HG03175 (cell line): ENCODE measurements around the gene PTMS.
"Not testable (repeated sequence)": the region's sequence is repeated elsewhere in the genome, so short reads cannot be mapped to it uniquely, and the experiment has no call there.

Experiments used
- ATAC-seq: cut with Tn5 transposase; IDR thresholded peaks from one replicate; pipeline ENCODE4 v1.9.1; 2021; ENCODE audit warnings: mild to moderate bottlenecking, moderate library complexity; ENCODE audit not compliant: unreplicated experiment

PTMS gene, protein sequence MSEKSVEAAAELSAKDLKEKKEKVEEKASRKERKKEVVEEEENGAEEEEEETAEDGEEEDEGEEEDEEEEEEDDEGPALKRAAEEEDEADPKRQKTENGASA

DNA sequence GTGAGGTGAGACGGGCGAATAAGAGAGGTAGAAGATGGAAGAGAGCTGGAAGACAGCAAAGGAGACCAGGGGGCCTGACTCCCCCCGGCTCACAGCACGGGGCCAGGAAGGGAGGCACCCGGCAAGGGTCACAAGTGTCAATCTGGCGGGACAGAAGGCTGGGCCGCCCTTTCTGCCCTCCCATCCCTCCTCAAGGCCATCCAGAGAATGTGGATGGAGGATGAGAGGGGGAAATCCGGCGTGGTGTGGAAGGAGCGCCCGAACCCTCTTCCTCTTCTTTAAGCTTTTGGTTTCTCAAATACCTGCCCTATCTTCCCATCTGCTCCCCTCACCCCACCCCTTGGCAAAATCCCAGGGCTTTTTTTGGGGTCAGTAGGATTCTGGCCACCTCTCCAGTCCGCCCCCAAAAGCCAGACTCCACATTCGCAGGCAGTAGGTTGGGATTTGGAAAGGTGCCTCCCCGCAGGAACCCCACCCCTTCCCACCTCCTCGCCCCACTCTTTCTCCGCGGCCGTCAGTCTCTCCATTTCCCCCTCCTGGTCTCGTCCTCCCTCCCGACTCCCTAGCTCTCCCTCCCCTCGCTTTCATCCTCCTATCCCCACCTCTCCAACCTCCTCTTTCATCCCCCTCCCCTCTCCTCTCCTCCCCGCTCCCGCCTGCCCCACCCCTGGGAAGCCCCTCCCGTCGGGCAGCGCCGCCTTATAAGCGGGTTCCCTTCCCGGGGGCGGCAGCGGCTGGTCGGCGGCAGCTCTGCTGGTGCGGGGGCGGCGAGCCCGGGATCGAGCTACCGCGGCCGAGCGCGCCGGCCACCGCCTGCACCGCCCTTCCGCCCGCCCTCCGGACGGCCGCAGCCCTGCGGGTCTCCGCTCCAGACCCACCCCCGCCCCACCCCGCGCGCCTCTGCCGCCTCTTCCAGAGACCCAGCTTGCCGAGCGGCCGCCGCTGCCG is at the start of gene PTMS:
PTMS (plus strand) TSS at position 730 of the 948 bp plus-strand sequence. CDS start 343 bp downstream, outside the sequence.
- peak; percentile 17 for ATAC-seq

- no peak for ATAC-seq
Observed at GRCh38 chr12:6716874-6717437, 49.2 kb upstream of the PTMS start.

- no peak for ATAC-seq
Observed at GRCh38 chr12:6722863-6723262, 43.3 kb upstream of the PTMS start.

GRCh38 chr12:6723607-6724408 is 42.4 kb upstream of the PTMS start, which contains the start of gene COPS7A:
Gene COPS7A, plus strand, starts transcription at chr12:6724046. Its CDS starts 611 bp downstream, at chr12:6724657.
- ATAC-seq = peak; percentile 93

GRCh38 chr12:6724409-6724797 is 41.8 kb upstream of the PTMS start:
- ATAC-seq = peak; percentile 28

DNA sequence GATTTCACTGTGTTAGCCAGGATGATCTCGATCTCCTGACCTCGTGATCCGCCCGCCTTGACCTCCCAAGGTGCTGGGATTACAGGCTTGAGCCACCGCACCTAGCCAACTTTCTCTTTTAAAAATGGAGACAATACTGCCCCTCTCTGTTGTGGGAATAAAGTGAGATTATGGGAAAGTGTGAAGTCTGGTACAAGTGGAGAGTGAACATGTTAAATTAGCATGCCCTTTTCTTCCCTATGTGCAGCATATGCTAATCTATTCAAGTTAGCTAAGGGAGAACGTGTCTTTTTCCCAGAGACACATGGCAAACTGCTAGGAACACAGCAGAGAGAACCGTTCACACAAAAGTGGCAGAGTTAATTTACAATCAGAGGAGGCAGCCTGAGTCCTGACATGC is 40.8 kb upstream of the PTMS start:
- ATAC-seq = no peak

GRCh38 chr12:6729186-6729585 is 37.0 kb upstream of the PTMS start:
- no peak for ATAC-seq

- no peak for ATAC-seq
Observed at GRCh38 chr12:6730169-6730568, 36.0 kb upstream of the PTMS start.

DNA sequence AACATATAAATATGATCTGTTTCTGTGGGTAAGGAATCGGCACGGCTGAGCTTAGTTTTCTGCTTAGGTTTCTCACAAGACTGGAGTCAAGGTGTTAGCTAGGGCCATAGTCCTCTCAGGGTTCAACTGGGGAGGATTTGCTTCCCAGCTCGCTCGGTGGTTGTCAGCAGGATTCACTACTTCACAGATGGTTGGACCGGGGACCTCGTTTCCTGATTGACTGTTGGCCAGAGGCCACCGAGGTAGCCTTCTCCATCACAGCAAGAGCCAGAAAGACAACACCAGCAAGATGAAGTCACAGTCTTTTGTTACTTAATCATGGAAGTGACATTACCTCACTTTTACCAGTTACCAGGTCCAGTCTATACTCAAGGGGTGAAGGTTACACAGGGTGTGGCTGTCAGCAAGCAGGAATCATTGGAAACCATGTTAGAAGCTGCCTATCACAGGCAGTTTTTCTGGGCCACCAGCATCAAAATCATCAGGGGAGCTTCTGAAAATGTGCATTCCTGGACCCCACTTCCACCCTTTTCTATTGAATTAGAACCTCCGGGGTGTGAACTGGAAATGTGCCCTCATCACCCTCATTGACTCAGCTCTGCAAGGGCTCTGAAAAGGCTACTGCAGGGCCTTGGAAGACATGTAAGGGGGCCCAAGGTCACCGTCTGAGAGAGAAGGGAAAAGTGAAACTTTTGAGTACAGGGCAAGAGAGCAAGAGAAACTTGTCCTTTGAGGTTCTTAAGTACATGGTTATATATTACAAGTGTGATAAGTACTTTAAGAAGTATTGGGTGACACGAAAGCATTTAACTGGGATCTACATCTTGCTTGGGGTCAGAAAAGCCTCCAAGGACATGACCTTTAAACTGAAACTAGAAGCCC is 31.4 kb upstream of the PTMS start:
- no peak for ATAC-seq

- ATAC-seq = no peak
Observed at GRCh38 chr12:6735448-6736191, 30.5 kb upstream of the PTMS start.

- ATAC-seq = no peak
Observed at GRCh38 chr12:6736754-6737153, 29.4 kb upstream of the PTMS start.

DNA sequence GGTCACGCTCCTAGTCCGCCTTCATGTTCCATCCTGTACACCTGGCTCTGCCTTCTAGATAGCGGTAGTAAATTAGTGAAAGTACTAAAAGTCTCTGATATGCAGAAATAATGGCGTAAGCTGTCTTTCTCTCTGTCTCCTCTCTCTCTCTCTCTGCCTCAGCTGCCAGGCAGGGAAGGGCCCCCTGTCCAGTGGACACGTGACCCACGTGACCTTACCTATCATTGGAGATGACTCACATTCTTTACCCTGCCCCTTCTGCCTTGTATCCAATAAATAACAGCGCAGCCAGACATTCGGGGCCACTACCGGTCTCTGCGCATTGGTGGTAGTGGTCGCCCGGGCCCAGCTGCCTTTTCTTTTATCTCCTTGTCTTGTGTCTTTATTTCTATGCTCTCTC is 24.1 kb upstream of the PTMS start:
- not testable (repeated sequence) for ATAC-seq

GRCh38 chr12:6742834-6743233 is 23.3 kb upstream of the PTMS start:
- ATAC-seq = no peak

- ATAC-seq = not testable (repeated sequence)
Observed at GRCh38 chr12:6743300-6743699, 22.9 kb upstream of the PTMS start.

- no peak for ATAC-seq
Observed at GRCh38 chr12:6745741-6746525, 20.2 kb upstream of the PTMS start.

DNA sequence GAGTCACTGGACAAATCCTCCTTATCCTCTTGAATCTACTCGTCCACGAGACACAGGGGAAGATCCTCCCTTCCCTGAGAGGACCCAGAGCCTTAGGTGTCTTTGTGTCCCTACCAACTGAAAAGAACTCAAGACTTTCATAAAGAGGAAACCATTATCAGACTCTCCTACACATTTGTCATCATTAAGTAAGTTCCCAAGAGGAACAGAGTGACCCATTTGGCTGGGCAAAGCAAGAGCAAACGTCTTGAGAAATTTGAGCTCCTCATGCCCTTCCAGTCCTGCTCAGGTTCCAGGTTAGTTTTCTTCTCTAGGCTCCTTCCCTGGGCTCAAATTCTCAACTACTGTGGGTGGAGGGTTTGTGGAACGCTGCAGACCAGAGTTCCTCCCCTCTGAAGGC is 18.9 kb upstream of the PTMS start:
- ATAC-seq = no peak

DNA sequence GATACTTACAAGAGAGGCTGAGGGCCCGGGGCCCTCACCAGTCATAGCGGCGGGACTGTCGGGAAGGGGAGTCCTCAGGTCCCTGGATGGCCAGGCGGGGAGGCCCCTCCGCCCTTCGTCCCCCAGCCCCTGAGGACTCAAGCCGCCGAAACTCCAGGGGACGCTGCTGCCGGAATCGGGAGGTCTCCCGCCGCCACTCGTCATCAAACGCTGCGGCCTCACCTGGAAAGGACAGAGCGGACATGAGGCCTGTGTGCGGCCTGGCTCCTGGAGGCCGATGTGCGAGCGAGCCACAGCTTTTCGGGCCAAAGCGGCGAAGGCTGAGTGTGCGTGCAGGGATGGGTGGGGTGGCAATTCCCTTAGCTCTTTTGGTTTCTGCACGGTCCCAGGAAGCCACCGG is 17.4 kb upstream of the PTMS start:
- no peak for ATAC-seq

DNA sequence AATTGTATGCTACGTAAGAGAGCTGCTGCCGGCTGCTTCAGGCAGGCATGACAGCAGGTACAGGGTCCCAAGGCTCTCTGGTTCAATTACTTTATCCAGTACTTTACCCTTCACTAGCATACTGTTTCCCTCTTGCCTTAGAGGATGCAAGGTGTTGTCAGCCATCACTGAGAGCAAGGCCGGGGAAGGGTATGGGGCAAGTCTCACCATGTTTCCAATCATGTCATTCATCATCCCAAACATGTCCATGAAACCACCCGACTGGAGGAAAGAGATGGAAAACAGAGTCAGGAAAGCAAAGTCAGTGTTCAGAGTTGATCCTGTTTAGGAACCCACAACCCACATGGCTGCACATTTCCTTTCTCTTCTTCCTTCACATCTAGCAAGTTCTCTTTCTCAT is 15.7 kb upstream of the PTMS start:
- ATAC-seq = no peak

- no peak for ATAC-seq
Observed at GRCh38 chr12:6751767-6752166, 14.4 kb upstream of the PTMS start.
